VCaP (cell line): Measurements from ENCODE around the gene ANKRD60.

Experiments used
- H3K27ac ChIP-seq: fragments of 450-650 bp; 2 replicates; pipeline ENCODE4 v1.5.1; 2017
- TF ChIP-seq, protein P1 (sequence below): fragments of 450-650 bp; conservative IDR thresholded peaks from 2 replicates; pipeline ENCODE4 v1.5.1; 2017; ENCODE audit warnings: mild to moderate bottlenecking, moderate library complexity

Gene ANKRD60

DNA sequence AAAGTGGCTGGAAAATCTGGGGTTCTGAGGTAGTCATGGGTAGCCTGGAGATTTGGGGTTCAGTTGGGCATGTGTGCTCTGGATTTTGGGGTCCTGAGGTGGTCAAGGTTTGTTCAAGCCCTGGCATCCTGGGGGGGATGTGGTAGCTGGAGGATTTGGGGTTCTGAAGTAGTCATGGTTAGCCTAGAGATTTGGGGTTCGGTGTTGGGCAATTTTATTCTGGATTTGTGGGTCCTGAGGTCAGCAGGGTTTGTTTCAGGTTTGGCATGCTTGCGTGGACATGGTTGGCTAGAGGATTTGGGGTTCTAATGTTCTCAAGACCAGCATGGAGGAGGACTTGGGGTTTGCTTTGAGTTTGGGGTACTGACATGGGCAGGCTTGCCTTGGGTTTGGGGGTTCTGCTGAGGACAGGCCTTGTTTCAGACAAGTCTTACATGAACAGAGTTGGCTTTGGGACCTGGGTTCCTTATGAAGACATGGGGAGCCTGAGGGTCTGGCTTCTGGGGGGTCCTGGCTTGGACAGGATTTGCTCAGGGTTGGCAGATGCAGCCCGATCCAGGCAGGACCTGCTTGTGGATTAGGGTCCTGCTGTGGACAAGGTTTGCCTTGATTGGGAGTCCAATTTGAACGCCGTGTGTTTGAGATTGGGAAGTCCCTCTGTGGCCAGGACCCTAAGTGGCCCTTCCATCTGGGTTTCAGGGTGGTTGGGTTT lies 906 bp downstream of the ANKRD60 start:
- H3K27ac ChIP-seq, result no peak overlapping the region
- TF ChIP-seq, protein P1, sequence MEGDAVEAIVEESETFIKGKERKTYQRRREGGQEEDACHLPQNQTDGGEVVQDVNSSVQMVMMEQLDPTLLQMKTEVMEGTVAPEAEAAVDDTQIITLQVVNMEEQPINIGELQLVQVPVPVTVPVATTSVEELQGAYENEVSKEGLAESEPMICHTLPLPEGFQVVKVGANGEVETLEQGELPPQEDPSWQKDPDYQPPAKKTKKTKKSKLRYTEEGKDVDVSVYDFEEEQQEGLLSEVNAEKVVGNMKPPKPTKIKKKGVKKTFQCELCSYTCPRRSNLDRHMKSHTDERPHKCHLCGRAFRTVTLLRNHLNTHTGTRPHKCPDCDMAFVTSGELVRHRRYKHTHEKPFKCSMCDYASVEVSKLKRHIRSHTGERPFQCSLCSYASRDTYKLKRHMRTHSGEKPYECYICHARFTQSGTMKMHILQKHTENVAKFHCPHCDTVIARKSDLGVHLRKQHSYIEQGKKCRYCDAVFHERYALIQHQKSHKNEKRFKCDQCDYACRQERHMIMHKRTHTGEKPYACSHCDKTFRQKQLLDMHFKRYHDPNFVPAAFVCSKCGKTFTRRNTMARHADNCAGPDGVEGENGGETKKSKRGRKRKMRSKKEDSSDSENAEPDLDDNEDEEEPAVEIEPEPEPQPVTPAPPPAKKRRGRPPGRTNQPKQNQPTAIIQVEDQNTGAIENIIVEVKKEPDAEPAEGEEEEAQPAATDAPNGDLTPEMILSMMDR, result no peak

- TF ChIP-seq, protein P1, result no peak
- no peak overlapping the region for H3K27ac ChIP-seq
Observed at GRCh38 chr20:58225452-58226200, 2.8 kb downstream of the ANKRD60 start.

GRCh38 chr20:58224974-58225373 lies 3.5 kb downstream of the ANKRD60 start:
- TF ChIP-seq, protein P1, result no peak
- H3K27ac ChIP-seq, result no peak overlapping the region

GRCh38 chr20:58224097-58224496 lies 4.4 kb downstream of the ANKRD60 start:
- TF ChIP-seq, protein P1, result no peak

DNA sequence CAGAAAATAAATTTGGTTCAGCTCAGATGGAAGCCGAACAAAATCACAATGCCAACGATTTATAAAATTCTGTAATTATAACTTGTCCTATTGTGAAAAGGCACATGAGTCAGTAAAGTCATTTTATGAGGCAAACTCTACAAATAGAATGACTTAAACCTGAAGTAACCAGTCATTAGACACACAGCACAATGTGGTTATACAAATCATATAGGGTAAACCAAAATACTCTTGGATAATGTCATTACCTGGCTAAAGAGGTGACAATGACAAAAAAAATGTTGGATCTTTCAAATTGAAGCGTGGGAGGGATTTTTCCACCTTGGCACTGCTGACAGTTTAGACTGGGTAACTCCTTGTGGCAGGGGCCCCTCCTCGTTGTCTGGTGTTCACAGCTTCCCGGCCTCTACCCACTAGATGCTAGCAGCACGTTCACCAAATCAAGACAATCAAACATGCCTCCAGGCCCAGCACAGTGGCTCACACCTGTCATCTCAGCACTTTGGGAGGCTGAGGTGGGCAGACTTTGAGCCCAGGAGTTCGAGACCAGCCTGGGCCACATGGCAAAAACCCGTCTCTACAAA lies 5.0 kb downstream of the ANKRD60 start:
- TF ChIP-seq, protein P1, result no peak
- H3K27ac ChIP-seq, result no peak overlapping the region

More at GRCh38 chr20:58224097-58224496, 4.4 kb downstream of the ANKRD60 start:
- H3K27ac ChIP-seq, result no peak overlapping the region

GRCh38 chr20:58222446-58222845 lies 6.0 kb downstream of the ANKRD60 start:
- TF ChIP-seq, protein P1, result no peak
- H3K27ac ChIP-seq, result no peak overlapping the region

- TF ChIP-seq, protein P1, result no peak
- H3K27ac ChIP-seq, result no peak overlapping the region
Observed at GRCh38 chr20:58219342-58219700, 9.1 kb downstream of the ANKRD60 start.
